ENCODE measurements around the gene CBFA2T3. TPM values are rescaled to one million over a fixed set of nuclear protein-coding genes. Genes with fewer than 3 reads are reported as not detected.

The CBFA2T3 gene
- total RNA-seq, 1 experiment from 2014 or later: 2.1 TPM

GRCh38 chr16:88965411-88965810, 11.6 kb downstream of the CBFA2T3 start:
- Mint-ChIP-seq H3K27me3 (ENCODE audit: insufficient read depth, unreplicated experiment) (peaks cover 13% of the 10 kb centered on the region), H3K4me3 (ENCODE audit: unreplicated experiment) (no peak overlapping the region), H3K4me1 (ENCODE audit: low read depth, unreplicated experiment) (no peaks in the 10 kb centered on the region), H3K36me3 (ENCODE audit: insufficient read depth, unreplicated experiment) (no peaks in the 10 kb centered on the region), H3K9me3 (ENCODE audit: unreplicated experiment) (no peaks in the 10 kb centered on the region), H3K27ac (ENCODE audit: unreplicated experiment) (no peak overlapping the region)
- no peak for DNase-seq
- no TSS peak for BruUV-seq (replicated peaks)
- no peak overlapping the region for H3K4me3 ChIP-seq (ENCODE audit: low read depth, low read length)
- peaks cover 2% of the 10 kb centered on the region for H3K27me3 ChIP-seq (replicated peaks; ENCODE audit: control insufficient read depth, insufficient read depth, low read length)
- H3K36me3 ChIP-seq (ENCODE audit: control insufficient read depth, insufficient read depth, low read length): no peaks in the 10 kb centered on the region
- CTCF ChIA-PET: no interaction called here
- POLR2A ChIA-PET: no interaction called here
- H3K9me3 ChIP-seq: no peaks in the 10 kb centered on the region
- intact Hi-C loops (cut with micrococcal nuclease; ENCODE audit: unreplicated experiment): no loop called here
- no peak for TF ChIP-seq CTCF (IDR thresholded peaks at IDR 0.05; ENCODE audit: insufficient read depth in 1 of 2, low read depth in 1 of 2, low read length in 1 of 2, severe bottlenecking in 1 of 2, unreplicated experiment in 1 of 2)
- no peaks in the 10 kb centered on the region for H3K4me1 ChIP-seq

DNA sequence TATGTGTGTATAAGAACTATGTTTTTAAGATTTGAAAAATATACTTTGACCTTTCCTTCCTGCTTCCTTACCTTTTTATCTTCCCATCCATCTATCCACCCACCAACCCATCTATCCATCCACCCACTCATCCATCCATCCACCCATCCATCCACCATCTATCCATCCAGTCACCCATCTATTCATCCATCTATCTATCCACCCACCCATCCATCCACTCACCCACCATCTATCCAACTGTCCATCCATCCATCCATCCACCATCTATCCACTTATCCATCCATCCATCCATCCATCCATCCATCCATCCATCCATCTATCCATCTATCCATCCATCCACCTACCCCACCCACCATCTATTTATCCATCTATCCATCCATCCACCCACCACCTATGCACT, 12.4 kb downstream of the CBFA2T3 start:
- DNase-seq: no peak

DNA sequence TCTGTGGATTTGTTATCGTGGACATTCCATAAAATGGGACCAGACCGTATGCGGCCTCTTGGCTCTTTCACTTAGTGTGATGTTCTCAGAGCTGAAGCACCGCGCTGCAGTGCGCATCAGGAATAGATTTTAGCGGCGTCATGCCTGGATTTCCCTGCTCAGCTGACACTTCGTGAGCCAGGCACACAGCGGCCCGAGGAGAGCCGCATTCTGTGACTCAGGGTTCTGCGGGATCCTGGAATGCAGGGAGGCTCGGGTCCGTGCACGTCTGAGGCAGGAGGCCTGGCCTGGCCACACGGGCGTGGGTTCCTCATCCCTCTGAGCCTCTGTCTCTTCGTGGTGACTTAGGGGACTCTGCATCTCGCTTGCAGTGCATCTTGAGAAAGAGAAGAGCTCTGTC, 13.4 kb downstream of the CBFA2T3 start:
- DNase-seq: no peak
- ChIA-PET POLR2A (no interaction called here), CTCF (no interaction called here)
- no TSS peak for BruUV-seq (replicated peaks)
- TF ChIP-seq CTCF (IDR thresholded peaks at IDR 0.05; ENCODE audit: insufficient read depth in 1 of 2, low read depth in 1 of 2, low read length in 1 of 2, severe bottlenecking in 1 of 2, unreplicated experiment in 1 of 2): no peak
- Histone ChIP-seq H3K27me3 (replicated peaks; ENCODE audit: control insufficient read depth, insufficient read depth, low read length) (peaks cover 2% of the 10 kb centered on the region), H3K4me3 (ENCODE audit: low read depth, low read length) (no peak overlapping the region), H3K9me3 (no peaks in the 10 kb centered on the region), H3K36me3 (ENCODE audit: control insufficient read depth, insufficient read depth, low read length) (no peaks in the 10 kb centered on the region), H3K4me1 (no peaks in the 10 kb centered on the region)
- intact Hi-C loops (cut with micrococcal nuclease; ENCODE audit: unreplicated experiment): no loop called here
- Mint-ChIP-seq H3K27ac (ENCODE audit: unreplicated experiment) (no peak overlapping the region), H3K27me3 (ENCODE audit: insufficient read depth, unreplicated experiment) (peaks cover 25% of the 10 kb centered on the region), H3K36me3 (ENCODE audit: insufficient read depth, unreplicated experiment) (no peaks in the 10 kb centered on the region), H3K9me3 (ENCODE audit: unreplicated experiment) (no peaks in the 10 kb centered on the region), H3K4me1 (ENCODE audit: low read depth, unreplicated experiment) (no peaks in the 10 kb centered on the region), H3K4me3 (ENCODE audit: unreplicated experiment) (no peak overlapping the region)

More for the DNA sequence above, 12.4 kb downstream of the CBFA2T3 start:
- intact Hi-C loops (cut with micrococcal nuclease; ENCODE audit: unreplicated experiment): no loop called here
- BruUV-seq (replicated peaks): no TSS peak
- H3K36me3 ChIP-seq (ENCODE audit: control insufficient read depth, insufficient read depth, low read length): no peaks in the 10 kb centered on the region
- H3K27me3 Mint-ChIP-seq (ENCODE audit: insufficient read depth, unreplicated experiment): peaks cover 16% of the 10 kb centered on the region
- peaks cover 2% of the 10 kb centered on the region for H3K27me3 ChIP-seq (replicated peaks; ENCODE audit: control insufficient read depth, insufficient read depth, low read length)
- no peak for TF ChIP-seq CTCF (IDR thresholded peaks at IDR 0.05; ENCODE audit: insufficient read depth in 1 of 2, low read depth in 1 of 2, low read length in 1 of 2, severe bottlenecking in 1 of 2, unreplicated experiment in 1 of 2)
- CTCF ChIA-PET: no interaction called here
- POLR2A ChIA-PET: no interaction called here
- H3K4me1 Mint-ChIP-seq (ENCODE audit: low read depth, unreplicated experiment): no peaks in the 10 kb centered on the region
- H3K36me3 Mint-ChIP-seq (ENCODE audit: insufficient read depth, unreplicated experiment): no peaks in the 10 kb centered on the region
- no peaks in the 10 kb centered on the region for H3K9me3 Mint-ChIP-seq (ENCODE audit: unreplicated experiment)
- no peak overlapping the region for H3K4me3 ChIP-seq (ENCODE audit: low read depth, low read length)
- H3K4me3 Mint-ChIP-seq (ENCODE audit: unreplicated experiment): no peak overlapping the region
- H3K27ac Mint-ChIP-seq (ENCODE audit: unreplicated experiment): no peak overlapping the region
- no peaks in the 10 kb centered on the region for H3K4me1 ChIP-seq
- no peaks in the 10 kb centered on the region for H3K9me3 ChIP-seq

Data from Caco-2 (cell line).